A673 (cell line): Measurements from ENCODE around the gene EIF4E3. TPM values are rescaled to one million over a fixed set of nuclear protein-coding genes. Genes with fewer than 3 reads are reported as not detected.

Experiments used
- BruUV-seq: library from RNA; stranded (reverse); fragments of 400-500 nt; replicated peaks from 2 replicates; lab custom pipeline; 2021; lab: Mats Ljungman, UMichigan
- CTCF ChIA-PET: fragments of 300-600 bp; sonication (Branson Sonifier 250); formaldehyde crosslinking; loops from one replicate; lab custom pipeline; 2022; ENCODE audit warnings: antibody characterized with exemption; lab: Charles Lee
- POLR2A ChIA-PET: fragments of 300-600 bp; sonication (Branson Sonifier 250); formaldehyde crosslinking; loops from one replicate; lab custom pipeline; 2022; ENCODE audit warnings: antibody characterized with exemption; ENCODE audit not compliant: low non-redundant PET; lab: Charles Lee
- DNase-seq: peaks from one replicate; pipeline ENCODE4 v3.0.0-alpha.2; 2015; ENCODE audit warnings: low spot score
- H3K27ac ChIP-seq: fragments of 200-600 bp; sonication (generic); 2 replicates; pipeline ENCODE4 v1.5.1; 2016; ENCODE audit warnings: mixed run types, low read depth, mild to moderate bottlenecking, mixed read lengths, antibody characterized with exemption, low read length; ENCODE audit not compliant: poor library complexity, severe bottlenecking
- H3K27me3 ChIP-seq: fragments of 200-600 bp; sonication (generic); replicated peaks from 2 replicates; pipeline ENCODE4 v1.6.1; 2017; ENCODE audit warnings: mixed run types, low read depth, mild to moderate bottlenecking, mixed read lengths, antibody characterized with exemption, low read length; ENCODE audit not compliant: insufficient read depth, poor library complexity
- H3K36me3 ChIP-seq: fragments of 200-600 bp; sonication (generic); 2 replicates; pipeline ENCODE4 v1.6.1; 2016; ENCODE audit warnings: mixed run types, mild to moderate bottlenecking, mixed read lengths, antibody characterized with exemption, low read length; ENCODE audit not compliant: insufficient read depth, poor library complexity, severe bottlenecking
- H3K4me1 ChIP-seq: fragments of 200-600 bp; sonication (generic); 2 replicates; pipeline ENCODE4 v1.6.1; 2017; ENCODE audit warnings: mixed run types, mild to moderate bottlenecking, mixed read lengths, antibody characterized with exemption, low read length; ENCODE audit not compliant: insufficient read depth, poor library complexity, severe bottlenecking
- H3K4me3 ChIP-seq: fragments of 200-600 bp; sonication (generic); 2 replicates; pipeline ENCODE4 v1.5.1; 2016; ENCODE audit warnings: low read depth, mixed run types, mild to moderate bottlenecking, mixed read lengths, low read length; ENCODE audit not compliant: poor library complexity, severe bottlenecking
- H3K9me3 ChIP-seq: fragments of 200-600 bp; sonication (generic); 2 replicates; pipeline ENCODE4 v1.6.1; 2016; ENCODE audit warnings: mixed run types, low read depth, mild to moderate bottlenecking, mixed read lengths, antibody characterized with exemption, low read length; ENCODE audit not compliant: poor library complexity, severe bottlenecking
- EZH2 ChIP-seq: fragments of 200-600 bp; sonication (generic); IDR thresholded peaks from 2 replicates; pipeline ENCODE4 v1.6.1; 2017; ENCODE audit warnings: borderline replicate concordance, low read depth, mild to moderate bottlenecking, mixed read lengths, antibody characterized with exemption, low read length; ENCODE audit not compliant: poor library complexity, severe bottlenecking
- intact Hi-C: fragments of 100-400 bp; cut with micrococcal nuclease; formaldehyde crosslinking; loops from one replicate; pipeline ENCODE4 v1.10.0; 2022; ENCODE audit not compliant: unreplicated experiment
- total RNA-seq: library from RNA; stranded (reverse); gene quantifications from 2 replicates; pipeline ENCODE4 v1.2.3, GENCODE V29; 2021
- TF ChIP-seq, protein P1 (sequence below): fragments of 300-800, 200-600 bp; sonication (generic); conservative IDR thresholded peaks from 2 replicates; pipeline ENCODE4 v1.5.1; 2017; ENCODE audit warnings: low read depth, mild to moderate bottlenecking, antibody characterized with exemption, low read length, moderate library complexity, mixed read lengths

EIF4E3 gene
- total RNA-seq, 1 experiment from 2014 or later = 3.1 TPM

DNA sequence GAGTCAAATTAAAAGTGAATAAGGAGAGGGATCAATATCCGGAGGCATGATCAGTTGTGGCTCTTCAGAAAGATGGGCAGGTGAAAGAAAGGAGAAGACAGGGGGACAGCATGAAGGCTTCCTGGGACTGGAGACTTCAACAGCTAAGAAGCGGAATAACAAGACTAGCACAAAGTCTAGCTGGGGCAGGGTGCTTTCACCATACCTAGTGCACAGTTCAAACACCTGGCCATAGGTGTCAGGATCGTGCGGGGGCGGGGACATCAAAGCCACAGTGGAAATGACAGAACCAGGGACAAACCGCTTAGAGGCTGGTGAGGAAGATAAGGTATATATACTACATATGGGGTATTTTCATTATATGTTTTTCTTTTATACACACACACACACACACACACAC is 75.4 kb downstream of the EIF4E3 start:
- BruUV-seq = no TSS peak
- H3K4me1 ChIP-seq = peaks cover 5% of the 10 kb centered on the region
- CTCF ChIA-PET = no interaction called here
- no peaks in the 10 kb centered on the region for H3K36me3 ChIP-seq
- POLR2A ChIA-PET = no interaction called here
- intact Hi-C loops = loop anchor here (10.0 kb wide), 1 partner anchor 1105 kb away; no protein-coding TSS in a partner anchor
- no peaks in the 10 kb centered on the region for H3K27me3 ChIP-seq
- H3K9me3 ChIP-seq = no peaks in the 10 kb centered on the region
- no peak overlapping the region for H3K4me3 ChIP-seq
- no peak for TF ChIP-seq EZH2
- TF ChIP-seq, protein P1, sequence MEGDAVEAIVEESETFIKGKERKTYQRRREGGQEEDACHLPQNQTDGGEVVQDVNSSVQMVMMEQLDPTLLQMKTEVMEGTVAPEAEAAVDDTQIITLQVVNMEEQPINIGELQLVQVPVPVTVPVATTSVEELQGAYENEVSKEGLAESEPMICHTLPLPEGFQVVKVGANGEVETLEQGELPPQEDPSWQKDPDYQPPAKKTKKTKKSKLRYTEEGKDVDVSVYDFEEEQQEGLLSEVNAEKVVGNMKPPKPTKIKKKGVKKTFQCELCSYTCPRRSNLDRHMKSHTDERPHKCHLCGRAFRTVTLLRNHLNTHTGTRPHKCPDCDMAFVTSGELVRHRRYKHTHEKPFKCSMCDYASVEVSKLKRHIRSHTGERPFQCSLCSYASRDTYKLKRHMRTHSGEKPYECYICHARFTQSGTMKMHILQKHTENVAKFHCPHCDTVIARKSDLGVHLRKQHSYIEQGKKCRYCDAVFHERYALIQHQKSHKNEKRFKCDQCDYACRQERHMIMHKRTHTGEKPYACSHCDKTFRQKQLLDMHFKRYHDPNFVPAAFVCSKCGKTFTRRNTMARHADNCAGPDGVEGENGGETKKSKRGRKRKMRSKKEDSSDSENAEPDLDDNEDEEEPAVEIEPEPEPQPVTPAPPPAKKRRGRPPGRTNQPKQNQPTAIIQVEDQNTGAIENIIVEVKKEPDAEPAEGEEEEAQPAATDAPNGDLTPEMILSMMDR = no peak
- H3K27ac ChIP-seq = no peak overlapping the region
- DNase-seq = no peak

- DNase-seq = no peak
- Histone ChIP-seq H3K27ac (no peak overlapping the region), H3K4me3 (no peak overlapping the region), H3K9me3 (no peaks in the 10 kb centered on the region), H3K36me3 (no peaks in the 10 kb centered on the region), H3K27me3 (no peaks in the 10 kb centered on the region), H3K4me1 (peaks cover 3% of the 10 kb centered on the region)
- BruUV-seq = no TSS peak
- ChIA-PET CTCF (no interaction called here), POLR2A (no interaction called here)
- intact Hi-C loops = no loop called here
- TF ChIP-seq EZH2 = no peak
- TF ChIP-seq, protein P1 = no peak
These were observed 77.5 kb downstream of the EIF4E3 start for GRCh38 chr3:71647751-71648150.

DNA sequence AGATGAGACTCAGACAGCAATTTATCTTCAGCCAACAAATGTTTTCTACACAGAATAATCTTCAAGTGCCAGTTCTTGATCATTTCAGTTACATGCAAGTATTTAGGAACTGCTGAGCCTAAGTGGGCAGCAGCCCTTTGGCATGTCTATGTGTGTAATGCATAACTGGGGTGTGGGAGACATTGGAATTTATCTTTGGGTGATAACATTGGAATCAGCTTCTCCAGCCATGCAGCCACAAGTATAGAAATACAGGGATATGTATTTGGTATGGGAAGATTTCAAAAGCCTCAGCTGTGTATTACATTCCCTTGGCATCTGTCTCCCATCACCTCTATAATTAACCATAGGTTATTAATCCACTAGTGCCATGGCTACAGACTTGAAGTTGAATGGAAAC is 78.2 kb downstream of the EIF4E3 start:
- Histone ChIP-seq H3K9me3 (no peaks in the 10 kb centered on the region), H3K27ac (no peak overlapping the region), H3K27me3 (no peaks in the 10 kb centered on the region), H3K4me3 (no peak overlapping the region), H3K4me1 (no peaks in the 10 kb centered on the region), H3K36me3 (no peaks in the 10 kb centered on the region)
- no TSS peak for BruUV-seq
- TF ChIP-seq, protein P1 = no peak
- TF ChIP-seq EZH2 = no peak
- ChIA-PET POLR2A (no interaction called here), CTCF (no interaction called here)
- no peak for DNase-seq
- intact Hi-C loops = no loop called here
